K562 (cell line): ENCODE data around the gene LY6G6F. TPM values are rescaled to one million over a fixed set of nuclear protein-coding genes. Genes with fewer than 3 reads are reported as not detected.

Source experiments
- ATF1 ChIP-seq, 2 experiments: fragments of 450-650 bp in 1 of 2; IDR thresholded peaks; 2 replicates each; pipeline ENCODE4 v1.6.1; 2016; ENCODE audit warnings: missing compliant biosample characterization in 1 of 2, missing genetic modification characterization in 1 of 2
- ELK1 ChIP-seq: sonication (generic); formaldehyde crosslinking; IDR thresholded peaks from 2 replicates; pipeline ENCODE4 v1.8.1; 2022; ENCODE audit warnings: missing genetic modification reagents
- HDAC1 ChIP-seq, 2 experiments: fragments of 450-650 bp; IDR thresholded peaks; 2 replicates each; pipeline ENCODE4 v1.6.1; 2016 to 2017; ENCODE audit warnings: inconsistent platforms in 1 of 2, mild to moderate bottlenecking in 1 of 2, moderate library complexity in 1 of 2
- KLF16 ChIP-seq: IDR thresholded peaks from 2 replicates; pipeline ENCODE4 v1.6.1; 2016; ENCODE audit warnings: antibody characterized with exemption
- NFE2L1 ChIP-seq: fragments of 450-650 bp; IDR thresholded peaks from 2 replicates; pipeline ENCODE4 v1.6.1; 2016; ENCODE audit warnings: missing genetic modification characterization, low read depth, mild to moderate bottlenecking, missing compliant biosample characterization, moderate library complexity, borderline replicate concordance
- PRPF4 ChIP-seq: fragments of 200-400 bp; formaldehyde crosslinking; IDR thresholded peaks from one replicate; pipeline ENCODE4 v1.6.1; 2017; ENCODE audit warnings: low read length, low read depth, mild to moderate bottlenecking; ENCODE audit not compliant: insufficient read depth, poor library complexity, severe bottlenecking
- PTTG1 ChIP-seq: fragments of 450-650 bp; IDR thresholded peaks from 2 replicates; pipeline ENCODE4 v1.6.1; 2016; ENCODE audit warnings: low read depth, mild to moderate bottlenecking, missing genetic modification characterization, missing compliant biosample characterization
- THAP7 ChIP-seq: fragments of 250-450 bp; sonication (Bioruptor Pico); IDR thresholded peaks from 2 replicates; pipeline ENCODE4 v1.5.0; 2021
- ZBTB1 ChIP-seq: sonication (generic); formaldehyde crosslinking; IDR thresholded peaks from 2 replicates; pipeline ENCODE4 v1.8.1; 2023; ENCODE audit warnings: missing genetic modification reagents, low read depth, mild to moderate bottlenecking, borderline replicate concordance
- ZNF121 ChIP-seq: sonication (generic); formaldehyde crosslinking; conservative IDR thresholded peaks from 2 replicates; pipeline ENCODE4 v1.8.0; 2022; ENCODE audit warnings: missing genetic modification reagents
- ZNF512 ChIP-seq: IDR thresholded peaks from 2 replicates; pipeline ENCODE4 v1.6.1; 2016; ENCODE audit warnings: missing genetic modification characterization, missing compliant biosample characterization
- polyA plus RNA-seq, 8 experiments: library from polyadenylated mRNA; depleted of rRNA in 4 of 8; stranded (reverse) in 5 of 8; unstranded in 3 of 8; fragments of >200 nt; fragmentation: Nextera tagmentation in 2 of 8; fragmentation: Illumina TruSeq in 1 of 8; extraction: Ambion mirVana in 2 of 8; extraction: Trizol in 1 of 8; gene quantifications; 2 replicates each; pipeline versions ENCODE4 v1.2.1 to v1.2.3, GENCODE V29; 2011 to 2014; ENCODE audit warnings: inconsistent platforms in 1 of 8, missing spikeins in 1 of 8
- total RNA-seq, 7 experiments: library from RNA; depleted of rRNA in 6 of 7; stranded (reverse); fragments of >200 nt in 6 of 7; fragmentation: Illumina TruSeq in 2 of 7; extraction: Trizol in 2 of 7; gene quantifications; 2 replicates each; pipeline versions ENCODE4 v1.2.1 to v1.2.3, GENCODE V29; 2011 to 2021; ENCODE audit warnings: low replicate concordance in 1 of 7

LY6G6F gene
- total and polyA plus RNA-seq, 9 of the 15 experiments (the other 6 are each of a cell fraction or from before 2014, with no cell fraction given): 0.14 to 0.50 (median 0.28) TPM; not detected in 2

GRCh38 chr6:31690231-31691077 lies 16.2 kb upstream of the LY6G6F start (continued):
- TF ChIP-seq ZNF512 (no peak), HDAC1 (IDR thresholded peaks at IDR 0.05) (peak; percentile 79 to 94; a peak in 2 of 4 replicates), ATF1 (CRISPR knock-in tag; IDR thresholded peaks at IDR 0.05) (no peak), ATF1 (tag; IDR thresholded peaks at IDR 0.05) (peak; percentile 71), ZBTB1 (CRISPR knock-in tag) (no peak), ZNF121 (CRISPR knock-in tag) (peak; percentile 28; the same call in 1 of the 2 replicates), PTTG1 (tag) (no peak), KLF16 (peak; percentile 85), ELK1 (CRISPR knock-in tag) (no peak), PRPF4 (no peak), NFE2L1 (tag) (no peak), THAP7 (CRISPR knock-in tag) (no peak)
